Muscle of back (tissue), 11 donors: Measurements from ENCODE around the gene MSI2. TPM values are rescaled to one million over a fixed set of nuclear protein-coding genes. Genes with fewer than 3 reads are reported as not detected.

Experiments
- DNase-seq, 3 donors: peaks; one replicate each; pipeline versions ENCODE4 v3.0.0 to v3.0.0-alpha.2; 2013
- polyA plus RNA-seq, 10 donors: library from polyadenylated mRNA; unstranded; fragments of 120-200 nt; gene quantifications; one replicate each; pipeline ENCODE4 v1.2.1, GENCODE V29; 2013; ENCODE audit not compliant: insufficient read length in 10 of 10

Gene MSI2
- polyA plus RNA-seq, 10 donors: 22.9 to 37.2 (median 27.4) TPM

- no peak for DNase-seq
Measured at GRCh38 chr17:57315061-57316015, 59.0 kb downstream of the MSI2 start.

DNA sequence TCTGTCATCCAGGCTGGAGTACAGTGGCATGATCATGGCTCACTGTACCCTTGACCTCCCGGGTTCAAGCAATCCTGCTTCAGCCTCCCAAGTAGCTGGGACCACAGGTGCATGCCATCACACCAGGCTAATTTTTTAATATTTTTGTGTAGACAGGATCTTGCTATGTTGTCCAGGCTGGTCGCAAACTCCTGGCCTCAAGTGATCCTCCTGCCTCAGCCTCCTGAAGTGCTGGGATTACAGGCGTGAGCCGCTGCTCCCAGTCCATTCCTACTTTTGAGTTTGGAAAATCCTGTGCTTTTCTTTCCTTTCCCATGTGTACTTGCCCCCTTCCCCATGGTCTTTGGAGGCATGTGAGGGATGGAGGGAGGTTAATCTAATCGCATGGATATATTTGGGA, 60.0 kb downstream of the MSI2 start:
- no peak for DNase-seq

GRCh38 chr17:57317079-57317478, 60.8 kb downstream of the MSI2 start:
- no peak for DNase-seq

DNA sequence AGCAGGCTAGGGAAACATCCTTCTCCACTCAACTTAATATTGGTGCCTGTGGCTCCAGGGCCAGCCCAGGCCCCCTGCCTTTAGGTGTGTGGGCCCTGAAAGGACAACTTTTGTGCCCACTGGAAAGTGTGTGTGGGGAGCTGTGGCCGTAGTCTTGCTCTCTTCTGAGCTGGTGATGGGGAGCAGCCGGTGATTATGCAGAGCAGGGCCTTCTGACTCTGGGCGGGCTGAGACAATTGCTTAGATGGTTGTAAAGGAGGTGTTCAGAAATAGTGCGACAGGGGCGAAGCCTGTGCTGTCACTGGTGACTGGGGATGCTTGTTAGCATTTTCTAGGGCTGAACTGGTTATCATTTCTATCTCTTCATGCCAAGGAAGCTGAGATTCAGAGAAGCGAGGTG, 62.6 kb downstream of the MSI2 start:
- no peak for DNase-seq

- no peak for DNase-seq
Measured at GRCh38 chr17:57319806-57320205, 63.5 kb downstream of the MSI2 start.

GRCh38 chr17:57323391-57323790, 67.1 kb downstream of the MSI2 start:
- no peak for DNase-seq

GRCh38 chr17:57324060-57324459, 67.7 kb downstream of the MSI2 start:
- DNase-seq: no peak

- no peak for DNase-seq
Measured at GRCh38 chr17:57324631-57325030, 68.3 kb downstream of the MSI2 start.

DNA sequence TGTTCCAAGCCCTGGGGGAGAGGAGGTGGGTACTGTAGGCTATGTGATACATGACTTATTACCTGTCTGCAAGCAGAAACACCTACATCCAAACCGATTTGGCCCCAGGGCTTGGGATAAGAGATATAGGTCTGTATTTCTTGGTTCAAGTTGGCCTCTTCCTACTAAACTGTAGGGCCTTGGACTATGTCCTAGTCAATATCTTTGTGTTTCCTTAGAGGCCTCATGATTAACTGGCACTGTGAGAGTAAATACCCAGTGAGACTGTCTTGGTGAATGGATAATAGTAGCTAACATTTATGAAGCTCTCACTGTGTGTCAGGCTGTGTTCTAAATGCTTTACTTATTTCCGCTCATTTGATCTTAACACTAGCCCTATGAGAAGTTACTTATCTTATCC, 70.0 kb downstream of the MSI2 start:
- DNase-seq: no peak

GRCh38 chr17:57326764-57327163, 70.4 kb downstream of the MSI2 start:
- no peak for DNase-seq

DNA sequence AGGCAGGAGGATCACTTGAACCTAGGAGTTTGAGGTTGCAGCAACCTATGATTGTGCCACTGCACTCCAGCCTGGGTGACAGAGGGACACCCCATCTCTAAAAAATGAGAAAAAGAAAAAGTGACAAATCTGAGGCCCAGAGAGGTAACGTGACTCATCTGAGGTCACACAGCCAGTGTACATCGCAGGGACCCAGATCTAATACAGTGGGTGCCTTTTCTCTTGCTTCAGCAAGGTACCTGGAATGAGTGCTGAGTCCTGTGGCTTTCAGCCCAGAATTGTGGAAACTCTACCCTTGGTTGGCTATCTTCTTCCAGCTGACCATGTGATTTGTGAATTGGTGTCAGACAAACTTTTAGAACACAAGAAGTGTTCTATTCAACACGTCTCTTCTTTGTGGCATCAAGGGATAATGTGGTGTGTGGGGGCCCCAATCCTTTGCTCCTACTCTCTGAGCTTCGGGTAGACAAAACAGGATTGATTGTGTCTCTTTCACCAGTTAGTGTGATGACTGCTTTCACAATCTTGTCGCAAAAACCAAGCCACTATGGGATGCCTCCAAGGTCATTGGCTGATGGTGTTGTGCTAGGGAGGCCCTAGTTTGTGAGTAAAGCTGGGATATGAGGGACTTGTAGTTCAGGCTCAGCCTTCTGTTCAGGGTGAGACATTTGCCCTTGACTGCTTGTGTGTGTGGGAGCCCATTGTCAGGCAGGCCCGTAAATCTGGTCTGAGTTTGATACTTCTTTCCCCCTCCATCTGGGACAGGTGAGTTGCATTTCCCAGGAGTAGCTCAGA, 71.0 kb downstream of the MSI2 start:
- no peak for DNase-seq

- DNase-seq: no peak
Measured at GRCh38 chr17:57328109-57328882, 72.0 kb downstream of the MSI2 start.

DNA sequence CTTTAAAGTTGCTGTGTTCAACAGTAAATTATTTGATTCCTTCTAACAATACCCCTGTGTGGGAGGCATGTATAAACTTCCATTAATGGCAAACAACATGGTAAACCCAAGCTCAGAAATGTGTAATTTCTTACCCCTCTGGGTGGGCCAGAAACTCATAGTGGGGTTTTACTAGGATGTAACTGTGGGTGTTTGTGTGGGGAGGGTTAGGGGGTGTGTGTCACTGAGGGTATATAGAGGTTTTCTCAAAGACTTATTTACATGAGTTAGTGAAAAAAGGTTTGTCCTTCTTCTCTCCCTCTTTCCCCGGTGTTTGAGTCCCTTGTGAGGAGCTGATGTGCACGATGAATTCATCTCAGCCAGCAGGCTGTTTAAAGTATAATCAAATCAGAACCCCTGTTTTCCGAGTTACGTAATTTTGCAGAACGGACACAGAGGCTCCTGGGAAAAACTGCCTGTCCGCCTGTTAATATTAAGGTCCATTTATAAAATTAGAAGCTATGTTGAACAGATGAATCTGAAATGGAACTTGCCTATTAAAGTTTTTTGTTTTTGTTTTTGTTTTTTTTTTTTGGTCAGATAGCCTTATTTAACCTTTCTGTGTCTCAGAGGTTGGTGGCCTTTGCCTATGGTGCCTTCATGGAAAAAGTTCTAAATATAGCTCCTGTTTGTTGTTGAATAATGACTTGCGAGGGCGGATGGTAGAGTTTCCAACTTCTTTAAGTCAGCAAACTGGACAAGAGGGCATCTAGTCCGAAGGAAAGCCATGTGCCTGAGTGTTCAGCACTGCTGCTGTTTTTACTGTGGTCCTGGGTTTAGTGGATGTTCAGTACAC, 73.3 kb downstream of the MSI2 start:
- no peak for DNase-seq

DNA sequence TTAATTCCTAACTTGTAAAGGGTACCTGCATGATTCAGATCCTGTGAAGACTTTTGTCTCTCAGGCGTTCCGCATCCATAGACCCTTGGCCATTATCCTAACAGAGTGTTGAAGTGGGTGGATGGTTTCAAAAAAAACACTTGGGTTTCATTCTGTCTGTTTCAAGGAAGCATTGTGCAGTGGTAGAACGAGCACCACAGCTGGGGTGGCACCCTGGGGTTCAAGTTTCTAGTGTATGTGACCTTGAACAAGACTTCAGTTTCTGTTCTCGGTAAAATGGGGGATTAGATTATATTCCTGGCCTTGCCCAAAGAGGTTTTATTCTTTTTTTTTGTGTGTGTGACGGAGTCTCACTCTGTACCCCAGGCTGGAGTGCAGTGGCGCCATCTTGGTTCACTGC, 74.3 kb downstream of the MSI2 start:
- DNase-seq: no peak

- no peak for DNase-seq
Measured at GRCh38 chr17:57331423-57331822, 75.1 kb downstream of the MSI2 start.

GRCh38 chr17:57332501-57332900, 76.2 kb downstream of the MSI2 start:
- DNase-seq: no peak

DNA sequence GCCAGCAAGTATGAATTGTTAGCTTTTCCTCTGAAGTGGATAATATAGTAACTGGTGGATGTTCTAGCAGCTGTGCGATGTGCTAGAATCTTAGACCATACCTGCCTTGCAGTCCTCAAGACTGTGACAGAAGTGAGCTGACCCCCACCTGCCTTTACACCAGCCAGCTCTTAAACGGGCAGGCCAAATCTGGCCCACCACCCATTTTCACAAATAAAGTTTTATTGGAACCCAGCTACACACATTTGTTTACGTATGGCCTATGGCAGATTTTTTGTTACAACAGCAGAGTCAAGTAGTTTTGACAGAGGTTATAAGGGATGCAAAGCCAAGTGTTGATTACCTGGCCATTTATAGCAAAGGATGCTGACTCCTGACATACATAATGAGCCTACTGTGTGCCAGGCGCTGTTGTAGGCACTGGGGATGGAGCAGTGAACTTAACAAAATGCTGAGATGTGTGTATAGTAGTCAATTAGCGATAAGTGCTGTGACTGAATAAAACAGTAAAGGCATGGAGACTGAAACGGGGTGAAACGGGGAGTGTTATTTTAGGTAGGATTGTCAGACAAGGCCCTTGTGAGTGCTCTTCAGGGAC, 79.0 kb downstream of the MSI2 start:
- DNase-seq: no peak

DNA sequence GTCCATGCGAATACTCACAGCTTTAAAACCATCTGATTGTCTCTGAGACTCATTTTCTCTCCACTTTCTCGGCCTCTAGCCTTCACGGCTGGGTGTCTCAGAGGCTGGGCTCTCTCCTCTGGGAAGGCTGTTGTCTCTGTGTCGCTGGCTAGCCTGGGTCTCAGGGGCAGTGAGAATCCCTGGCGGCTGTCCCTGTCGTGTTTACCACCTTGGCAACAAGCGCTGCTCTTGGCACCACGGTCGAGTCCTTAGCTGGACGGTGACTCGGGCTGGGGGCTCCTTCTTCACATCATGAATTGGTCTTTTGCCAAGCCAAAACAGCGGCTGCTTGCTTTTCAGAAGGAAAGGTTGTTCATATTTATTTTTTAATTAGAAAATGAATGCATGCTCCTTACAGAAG, 81.1 kb downstream of the MSI2 start:
- no peak for DNase-seq

DNA sequence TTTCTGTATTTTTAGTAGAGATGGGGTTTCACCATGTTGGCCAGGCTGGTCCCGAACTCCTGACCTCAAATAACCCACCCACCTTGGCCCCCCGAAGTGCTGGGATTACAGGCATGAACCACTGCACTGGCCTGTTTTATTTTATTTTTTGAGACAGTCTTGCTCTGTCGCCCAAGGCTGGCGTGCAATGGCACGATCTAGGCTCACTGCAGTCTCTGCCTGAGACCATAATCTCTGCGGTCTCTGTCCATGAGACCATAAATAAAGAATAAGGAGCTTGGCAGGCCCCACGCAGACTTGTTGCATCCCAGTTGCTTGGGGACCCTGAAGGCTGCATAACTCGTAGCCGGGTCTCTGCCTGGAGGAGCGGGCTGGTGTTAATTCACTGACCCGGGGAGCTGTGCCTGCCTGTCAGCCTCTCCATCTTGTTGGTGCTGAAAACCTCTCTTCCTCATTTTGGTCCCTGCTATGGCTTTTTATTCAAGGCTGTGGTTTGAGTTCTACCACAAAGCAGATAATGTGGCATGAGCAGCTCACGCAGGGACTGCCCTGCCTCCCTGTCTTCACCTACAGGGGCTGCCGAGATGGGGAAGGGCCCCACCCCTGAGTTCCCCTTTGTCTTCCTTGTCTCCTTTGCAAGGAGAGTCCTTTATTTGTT, 82.1 kb downstream of the MSI2 start:
- no peak for DNase-seq
